Epithelial cell of esophagus (primary cell): ENCODE results near the gene GLE1.

Experiments
- DNase-seq: peaks from one replicate; pipeline ENCODE4 v3.0.0; 2010; ENCODE audit warnings: low read depth
- H3K4me3 ChIP-seq: 2 replicates; pipeline ENCODE4 v1.5.1; 2011; ENCODE audit warnings: mild to moderate bottlenecking, low read length, control low read depth
- CTCF ChIP-seq: IDR thresholded peaks from 2 replicates; pipeline ENCODE4 v1.5.1; 2011; ENCODE audit warnings: low read depth, mild to moderate bottlenecking, low read length, control low read depth, inconsistent platforms; ENCODE audit not compliant: insufficient read depth; ENCODE audit errors: missing control alignments

Gene GLE1

GRCh38 chr9:128459011-128459410 lies 45.5 kb upstream of the GLE1 start:
- DNase-seq, result no peak
- H3K4me3 ChIP-seq, result no peak overlapping the region
- no peak for TF ChIP-seq CTCF

GRCh38 chr9:128469070-128469469 lies 35.4 kb upstream of the GLE1 start:
- no peak for TF ChIP-seq CTCF
- H3K4me3 ChIP-seq, result no peak overlapping the region
- no peak for DNase-seq

- no peak overlapping the region for H3K4me3 ChIP-seq
- no peak for TF ChIP-seq CTCF
- DNase-seq, result no peak
Measured at GRCh38 chr9:128470560-128470959, 34.0 kb upstream of the GLE1 start.

GRCh38 chr9:128473104-128473503 lies 31.4 kb upstream of the GLE1 start:
- no peak for TF ChIP-seq CTCF
- H3K4me3 ChIP-seq, result no peak overlapping the region
- no peak for DNase-seq

GRCh38 chr9:128475867-128476266 lies 28.7 kb upstream of the GLE1 start:
- TF ChIP-seq CTCF, result no peak
- no peak overlapping the region for H3K4me3 ChIP-seq
- DNase-seq, result no peak

GRCh38 chr9:128479262-128479661 lies 25.3 kb upstream of the GLE1 start:
- no peak for DNase-seq
- no peak overlapping the region for H3K4me3 ChIP-seq
- no peak for TF ChIP-seq CTCF

GRCh38 chr9:128481561-128481960 lies 23.0 kb upstream of the GLE1 start:
- DNase-seq, result no peak
- no peak for TF ChIP-seq CTCF
- no peak overlapping the region for H3K4me3 ChIP-seq
